ENCODE data around the gene KRTAP10-9. TPM values are rescaled to one million over a fixed set of nuclear protein-coding genes. Genes with fewer than 3 reads are reported as not detected.
"Not testable (repeated sequence)": the region's sequence is repeated elsewhere in the genome, so short reads cannot be mapped to it uniquely, and the experiment has no call there.

KRTAP10-9 gene
- not detected for total RNA-seq

- H3K36me3 ChIP-seq = no peaks in the 10 kb centered on the region
- no peak within 1 kb of the TSS for H3K4me3 ChIP-seq
- no peaks in the 10 kb centered on the region for H3K9me3 ChIP-seq
- intact Hi-C loops (cut with DNase I) = no loop called here
- H3K27ac ChIP-seq = no peak within 1 kb of the TSS
- no peak within 1 kb of the TSS for H3K9ac ChIP-seq (ENCODE audit: low read depth in 2 of 2, low read length in 2 of 2)
- no peaks in the 10 kb centered on the region for H3K27me3 ChIP-seq
- H3K4me1 ChIP-seq = no peaks in the 10 kb centered on the region
- no peak for DNase-seq
- TF ChIP-seq CTCF (IDR thresholded peaks at IDR 0.05) = no peak
Measured at GRCh38 chr21:44626673-44627143, at the start of gene KRTAP10-9. TSS of gene KRTAP10-9 (plus strand) at chr21:44627093. CDS start at chr21:44627172, 79 bp downstream.

GRCh38 chr21:44578371-44579055 lies 48.4 kb upstream of the KRTAP10-9 start:
- Histone ChIP-seq H3K9me3 (no peaks in the 10 kb centered on the region), H3K27ac (no peak overlapping the region), H3K9ac (ENCODE audit: low read depth in 2 of 2, low read length in 2 of 2) (no peak overlapping the region), H3K4me1 (no peaks in the 10 kb centered on the region), H3K27me3 (no peaks in the 10 kb centered on the region), H3K4me3 (no peak overlapping the region), H3K36me3 (no peaks in the 10 kb centered on the region)
- intact Hi-C loops (cut with DNase I) = no loop called here
- no peak for TF ChIP-seq CTCF (IDR thresholded peaks at IDR 0.05)
- no peak for DNase-seq

DNA sequence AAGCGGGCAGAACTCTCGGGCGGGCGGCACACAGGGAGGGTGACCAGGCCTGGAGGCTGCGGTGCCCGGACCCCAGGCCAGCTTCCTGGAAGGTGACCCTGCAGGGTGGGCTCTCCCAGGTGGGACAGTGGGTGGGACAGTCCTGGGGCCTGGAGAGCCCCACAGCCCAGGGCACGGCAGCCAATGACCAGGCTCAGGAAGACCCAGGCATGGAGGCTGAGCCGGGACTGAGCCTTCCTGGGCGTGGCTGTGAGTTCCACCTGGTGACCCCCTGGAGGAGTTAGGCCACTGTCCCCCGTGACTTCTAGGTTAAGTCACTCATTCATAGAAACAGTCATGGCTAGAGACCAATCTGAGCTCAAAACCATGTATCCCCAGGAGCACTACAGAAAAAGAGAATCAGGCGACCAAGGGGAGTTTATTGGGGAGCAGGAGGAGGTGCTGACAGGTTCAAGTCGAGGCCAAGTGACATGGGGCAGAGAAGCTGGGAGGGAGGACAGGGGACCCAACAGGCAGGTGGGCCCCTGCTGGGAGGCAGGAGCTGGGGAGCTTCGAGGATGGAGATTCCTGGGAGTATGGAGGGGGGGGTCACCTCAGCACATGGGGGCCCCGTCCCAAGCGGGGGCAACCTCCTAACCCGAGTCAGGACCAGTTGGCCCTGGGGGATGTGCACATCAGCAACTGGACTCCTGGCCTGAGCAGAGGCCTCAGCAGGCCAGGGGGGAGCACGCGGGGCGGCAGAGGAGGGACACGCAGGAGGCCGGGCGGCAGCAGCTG lies 47.6 kb upstream of the KRTAP10-9 start:
- TF ChIP-seq CTCF (IDR thresholded peaks at IDR 0.05) = no peak
- H3K9me3 ChIP-seq = no peaks in the 10 kb centered on the region
- intact Hi-C loops (cut with DNase I) = no loop called here
- no peak overlapping the region for H3K9ac ChIP-seq (ENCODE audit: low read depth in 2 of 2, low read length in 2 of 2)
- H3K4me1 ChIP-seq = no peaks in the 10 kb centered on the region
- H3K36me3 ChIP-seq = no peaks in the 10 kb centered on the region
- no peaks in the 10 kb centered on the region for H3K27me3 ChIP-seq
- no peak for DNase-seq
- no peak overlapping the region for H3K4me3 ChIP-seq
- no peak overlapping the region for H3K27ac ChIP-seq

GRCh38 chr21:44579833-44580144 lies 47.1 kb upstream of the KRTAP10-9 start:
- Histone ChIP-seq H3K9me3 (no peaks in the 10 kb centered on the region), H3K27ac (no peak overlapping the region), H3K4me3 (no peak overlapping the region), H3K9ac (ENCODE audit: low read depth in 2 of 2, low read length in 2 of 2) (no peak overlapping the region), H3K4me1 (no peaks in the 10 kb centered on the region), H3K36me3 (no peaks in the 10 kb centered on the region), H3K27me3 (no peaks in the 10 kb centered on the region)
- no peak for DNase-seq
- intact Hi-C loops (cut with DNase I) = no loop called here
- TF ChIP-seq CTCF (IDR thresholded peaks at IDR 0.05) = no peak

DNA sequence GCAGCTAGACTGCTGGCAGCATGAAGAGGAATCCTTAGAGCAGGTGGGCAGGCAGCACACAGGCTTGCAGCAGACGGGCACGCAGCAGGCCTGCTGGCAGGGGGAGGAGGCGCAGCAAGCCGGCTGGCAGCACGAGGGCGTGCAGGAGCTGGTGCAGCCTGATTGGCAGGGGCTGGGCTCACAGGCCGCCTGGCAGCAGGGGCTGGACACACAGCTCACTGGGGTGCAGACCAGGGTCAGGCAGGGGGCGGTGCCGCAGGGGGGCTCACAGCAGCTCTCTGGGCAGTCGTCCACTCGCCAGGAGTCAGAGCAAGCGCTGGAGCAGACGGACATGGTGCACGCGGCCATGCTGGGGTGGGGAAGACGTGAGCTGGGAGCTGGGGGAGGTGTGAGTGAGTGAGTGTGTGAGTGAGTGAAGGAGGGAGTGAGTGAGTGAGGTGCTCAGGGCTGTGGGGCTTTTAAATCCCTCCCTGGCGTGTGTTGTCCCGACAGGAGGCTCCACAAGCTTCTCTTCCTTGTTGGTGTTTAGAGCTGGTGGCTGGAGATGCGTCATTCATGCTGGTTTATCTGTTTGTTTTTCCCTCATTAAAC lies 46.6 kb upstream of the KRTAP10-9 start, which contains the start of gene KRTAP10-5:
KRTAP10-5 (minus strand) TSS at position 374 of the 591 bp plus-strand sequence; CDS start at position 348, 26 bp downstream.
- H3K9me3 ChIP-seq; H3K4me3 ChIP-seq; H3K4me1 ChIP-seq; H3K27ac ChIP-seq; H3K27me3 ChIP-seq; H3K9ac ChIP-seq (ENCODE audit: low read depth in 2 of 2, low read length in 2 of 2); intact Hi-C loops (cut with DNase I); H3K36me3 ChIP-seq; DNase-seq: not testable (repeated sequence)
